Stomach (tissue), 9 donors: ENCODE measurements around the gene GPC4. TPM values are rescaled to one million over a fixed set of nuclear protein-coding genes. Genes with fewer than 3 reads are reported as not detected.

ENCODE experiments used
- DNase-seq, 2 donors: peaks; one replicate each; pipeline versions ENCODE4 v3.0.0 to v3.0.0-alpha.2; 2013 to 2019
- H3K27ac ChIP-seq, 5 donors: fragments of 200-600 bp in 4 of 5; sonication (generic) in 4 of 5; one replicate each; pipeline ENCODE4 v1.5.1; 2013 to 2019; ENCODE audit warnings: mild to moderate bottlenecking in 1 of 5, moderate library complexity in 1 of 5
- H3K27me3 ChIP-seq, 3 donors: fragments of 200-600 bp; sonication (generic); one replicate each; pipeline ENCODE4 v1.5.1; 2017 to 2019; ENCODE audit warnings: mixed run types in 1 of 3
- H3K36me3 ChIP-seq, 4 donors: fragments of 200-600 bp; sonication (generic); 1 replicate in 3 of 4; 2 replicates in 1 of 4; pipeline ENCODE4 v1.5.1; 2016 to 2019
- H3K4me1 ChIP-seq, 4 donors: fragments of 200-600 bp; sonication (generic); one replicate each; pipeline ENCODE4 v1.5.1; 2016 to 2019
- H3K4me3 ChIP-seq, 4 donors: fragments of 200-600 bp; sonication (generic) in 3 of 4; one replicate each; pipeline ENCODE4 v1.5.1; 2016 to 2019; ENCODE audit warnings: mild to moderate bottlenecking in 1 of 4
- H3K9me3 ChIP-seq, 4 donors: fragments of 200-600 bp; sonication (generic); one replicate each; pipeline ENCODE4 v1.5.1; 2016 to 2019
- CTCF ChIP-seq, 7 experiments: fragments of 450-650 bp in 4 of 7; fragments of 200-600 bp in 3 of 7; sonication (generic) in 3 of 7; IDR thresholded peaks; one replicate each; pipeline ENCODE4 v1.5.1; 2016 to 2019; ENCODE audit warnings: antibody characterized with exemption in 7 of 7, control low read depth in 2 of 7, mild to moderate bottlenecking in 1 of 7
- EP300 ChIP-seq: sonication (generic); formaldehyde crosslinking; IDR thresholded peaks from one replicate; pipeline ENCODE4 v1.6.1; 2017; ENCODE audit warnings: antibody characterized with exemption
- POLR2A ChIP-seq, 4 donors: fragments of 450-650 bp; IDR thresholded peaks; one replicate each; pipeline ENCODE4 v1.6.1; 2016; ENCODE audit warnings: antibody characterized with exemption in 4 of 4, control low read depth in 2 of 4, mild to moderate bottlenecking in 1 of 4, moderate library complexity in 1 of 4
- POLR2AphosphoS5 ChIP-seq, 3 donors: sonication (generic); formaldehyde crosslinking; IDR thresholded peaks; one replicate each; pipeline ENCODE4 v1.6.1; 2016; ENCODE audit warnings: antibody characterized with exemption in 3 of 3
- WGBS, 5 donors: extraction: QIAGEN DNeasy Blood & Tissue Kit in 3 of 5; methylation state at CpG; one replicate each; pipeline versions ENCODE4 v1.1.5 to v1.1.7; 2013 to 2018; 5-methylcytosine and 5-hydroxymethylcytosine counted together
- intact Hi-C: fragments of 100-400 bp; cut with DNase I; formaldehyde crosslinking; loops from one replicate; pipeline ENCODE4 v1.15.1; 2023; ENCODE audit warnings: low total_unique reads
- polyA plus RNA-seq, 3 donors: library from polyadenylated mRNA; stranded (reverse); fragments of 200-250 nt; gene quantifications; one replicate each; pipeline ENCODE4 v1.2.3, GENCODE V29; 2013
- total RNA-seq, 5 donors: library from RNA; depleted of rRNA; stranded (reverse); fragments of >200 nt; gene quantifications; one replicate each; pipeline versions ENCODE4 v1.1.0 to v1.2.3, GENCODE V29; 2014 to 2016
- donor health status: healthy with polysubstance abuse.
- donor health status: Bipolar disorder and iron deficiency.
- donor health status: healthy.

The GPC4 gene
- total and polyA plus RNA-seq, 8 donors = 3.5 to 32.1 (median 14.7) TPM

DNA sequence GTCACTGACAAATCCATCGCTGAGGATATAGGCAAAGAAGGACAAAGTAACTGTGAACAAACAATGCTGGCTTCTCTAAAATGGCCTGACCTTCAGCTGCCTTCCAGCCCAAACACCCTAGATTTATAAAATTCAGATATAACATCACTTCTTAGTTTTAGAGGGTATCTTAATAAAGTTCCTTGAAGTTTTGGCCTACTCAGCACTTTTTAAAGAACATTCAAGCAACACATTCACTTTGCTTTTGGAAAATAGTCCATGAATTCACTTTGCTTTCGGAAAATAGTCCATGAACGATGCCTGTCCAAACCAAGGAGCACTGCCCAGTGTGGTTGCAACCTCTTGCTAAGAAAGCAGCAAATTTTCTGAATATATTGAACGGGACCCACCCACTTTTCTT is 142.1 kb downstream of the GPC4 start:
- Histone ChIP-seq H3K27ac (no peak overlapping the region), H3K4me1 (no peaks in the 10 kb centered on the region), H3K9me3 (peaks cover 0 to 5% (median 0%) of the 10 kb centered on the region in 4 donors), H3K4me3 (no peak overlapping the region), H3K36me3 (no peaks in the 10 kb centered on the region), H3K27me3 (no peaks in the 10 kb centered on the region)
- no peak for DNase-seq
- TF ChIP-seq EP300 = no peak
- no peak for TF ChIP-seq CTCF (IDR thresholded peaks at IDR 0.05)
- no peak for TF ChIP-seq POLR2AphosphoS5 (IDR thresholded peaks at IDR 0.05)
- no peak for TF ChIP-seq POLR2A (IDR thresholded peaks at IDR 0.05)
- intact Hi-C loops = no loop called here
- 74 to 83% (median 80%) methylated on average over 4 of the region's 4 CpGs for WGBS, 5 donors

GRCh38 chrX:133269168-133269567 is 146.1 kb downstream of the GPC4 start:
- H3K4me3 ChIP-seq = no peak overlapping the region
- H3K9me3 ChIP-seq = no peaks in the 10 kb centered on the region
- no peaks in the 10 kb centered on the region for H3K36me3 ChIP-seq
- no peak for DNase-seq
- WGBS, 5 donors = 58 to 91% (median 74%) methylated on average over 2 of the region's 2 CpGs
- intact Hi-C loops = no loop called here
- no peak overlapping the region for H3K27ac ChIP-seq
- TF ChIP-seq CTCF (IDR thresholded peaks at IDR 0.05) = no peak
- no peak for TF ChIP-seq EP300
- TF ChIP-seq POLR2AphosphoS5 (IDR thresholded peaks at IDR 0.05) = no peak
- TF ChIP-seq POLR2A (IDR thresholded peaks at IDR 0.05) = no peak
- H3K27me3 ChIP-seq = no peaks in the 10 kb centered on the region
- H3K4me1 ChIP-seq = no peaks in the 10 kb centered on the region

GRCh38 chrX:133267621-133268020 is 147.7 kb downstream of the GPC4 start:
- no peaks in the 10 kb centered on the region for H3K9me3 ChIP-seq
- H3K4me1 ChIP-seq = no peaks in the 10 kb centered on the region
- 83 to 95% (median 89%) methylated on average over 2 of the region's 2 CpGs for WGBS, 5 donors
- intact Hi-C loops = no loop called here
- no peak overlapping the region for H3K27ac ChIP-seq
- no peaks in the 10 kb centered on the region for H3K27me3 ChIP-seq
- no peaks in the 10 kb centered on the region for H3K36me3 ChIP-seq
- DNase-seq = no peak
- TF ChIP-seq CTCF (IDR thresholded peaks at IDR 0.05) = no peak
- TF ChIP-seq POLR2AphosphoS5 (IDR thresholded peaks at IDR 0.05) = no peak
- no peak for TF ChIP-seq POLR2A (IDR thresholded peaks at IDR 0.05)
- TF ChIP-seq EP300 = no peak
- H3K4me3 ChIP-seq = no peak overlapping the region

DNA sequence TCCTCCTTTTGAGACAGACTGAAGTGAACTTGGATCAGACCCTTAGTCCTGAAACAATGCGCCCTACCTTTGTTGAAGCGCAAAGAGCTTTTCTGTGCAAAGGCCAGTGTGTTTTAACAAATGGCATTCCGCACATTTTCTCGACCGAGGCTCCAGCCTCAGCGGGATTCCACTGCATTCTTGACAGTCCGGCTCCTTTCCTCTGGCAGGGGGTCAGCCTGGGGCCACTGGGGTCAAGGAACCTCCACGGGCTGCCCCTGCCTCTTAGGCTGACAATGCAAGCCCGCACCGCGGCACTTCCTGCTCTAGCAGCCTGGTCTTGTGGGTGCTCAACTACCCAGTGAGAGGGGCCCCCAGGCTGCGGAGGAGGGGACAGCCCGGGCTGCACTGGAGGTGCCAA is 150.0 kb downstream of the GPC4 start:
- DNase-seq = peak in 1 of 2 donors; percentile 24
- H3K4me3 ChIP-seq = no peak overlapping the region
- no peaks in the 10 kb centered on the region for H3K27me3 ChIP-seq
- no peaks in the 10 kb centered on the region for H3K9me3 ChIP-seq
- H3K27ac ChIP-seq = no peak overlapping the region
- H3K36me3 ChIP-seq = no peaks in the 10 kb centered on the region
- TF ChIP-seq POLR2A (IDR thresholded peaks at IDR 0.05) (no peak), CTCF (IDR thresholded peaks at IDR 0.05) (no peak), POLR2AphosphoS5 (IDR thresholded peaks at IDR 0.05) (no peak), EP300 (no peak)
- no peaks in the 10 kb centered on the region for H3K4me1 ChIP-seq
- intact Hi-C loops = no loop called here
- 20 to 44% (median 27%) methylated on average over 3 to 13 of the region's 13 CpGs for WGBS, 5 donors
